Ovary (tissue), 9 donors: Measurements from ENCODE around the gene DOCK4. TPM values are rescaled to one million over a fixed set of nuclear protein-coding genes. Genes with fewer than 3 reads are reported as not detected.

Experiments
- DNase-seq, 5 donors: peaks; one replicate each; pipeline ENCODE4 v3.0.0-alpha.2; 2019 to 2020
- H3K27ac ChIP-seq, 2 donors: fragments of 200-600 bp; one replicate each; pipeline versions ENCODE4 v1.5.1 to v1.8.0; 2019 to 2022
- H3K27me3 ChIP-seq: fragments of 200-600 bp; one replicate; pipeline ENCODE4 v1.8.0; 2022
- H3K36me3 ChIP-seq: fragments of 200-600 bp; sonication (generic); one replicate; pipeline ENCODE4 v1.5.1; 2019
- H3K4me1 ChIP-seq: one replicate; pipeline ENCODE4 v1.8.1; 2013; ENCODE audit warnings: mild to moderate bottlenecking, moderate library complexity; ENCODE audit not compliant: insufficient read depth
- H3K4me3 ChIP-seq: fragments of 200-600 bp; sonication (generic); one replicate; pipeline ENCODE4 v1.5.1; 2017
- H3K9me3 ChIP-seq, 2 donors: fragments of 200-600 bp in 1 of 2; sonication (generic) in 1 of 2; one replicate each; pipeline versions ENCODE4 v1.5.1 to v1.8.1; 2013 to 2019; ENCODE audit warnings: mild to moderate bottlenecking in 1 of 2, moderate library complexity in 1 of 2
- CTCF ChIP-seq, 3 donors: fragments of 450-650 bp in 2 of 3; fragments of 200-600 bp in 1 of 3; IDR thresholded peaks; one replicate each; pipeline versions ENCODE4 v1.5.1 to v1.8.0; 2016 to 2022; ENCODE audit warnings: antibody characterized with exemption in 3 of 3, mild to moderate bottlenecking in 1 of 3
- EP300 ChIP-seq: sonication (generic); formaldehyde crosslinking; IDR thresholded peaks from one replicate; pipeline ENCODE4 v1.6.1; 2017; ENCODE audit warnings: antibody characterized with exemption
- POLR2A ChIP-seq: fragments of 450-650 bp; IDR thresholded peaks from one replicate; pipeline ENCODE4 v1.6.1; 2017; ENCODE audit warnings: antibody characterized with exemption, mild to moderate bottlenecking, moderate library complexity
- WGBS, 3 donors: extraction: QIAGEN DNeasy Blood & Tissue Kit in 1 of 3; methylation state at CpG; one replicate each; pipeline versions ENCODE4 v1.1.5 to v1.1.7; 2013 to 2017; 5-methylcytosine and 5-hydroxymethylcytosine counted together
- intact Hi-C, 4 donors: fragments of 100-400 bp; cut with DNase I; formaldehyde crosslinking; loops; one replicate each; pipeline versions ENCODE4 v1.11.0 to v1.15.1; 2022 to 2023
- polyA plus RNA-seq, 2 donors: library from polyadenylated mRNA; stranded (reverse); fragments of 200-250 nt in 1 of 2; fragments of 350-450 nt in 1 of 2; fragmentation: Illumina TruSeq in 1 of 2; extraction: RNeasy Lipid Tissue Mini Kit (QIAGEN cat#74804) in 1 of 2; gene quantifications; one replicate each; pipeline ENCODE4 v1.2.3, GENCODE V29; 2013 to 2014
- total RNA-seq, 7 donors: library from RNA; depleted of rRNA in 2 of 7; stranded (reverse); fragments of >200 nt in 2 of 7; fragmentation: NEBNext Ultra II Directional in 3 of 7; extraction: Animal tissue kit (Norgen Biotek cat#: 25700) in 3 of 7; gene quantifications; one replicate each; pipeline versions ENCODE4 v1.1.0 to v1.2.4, GENCODE V29; 2016 to 2023
- donor health status: DM: no; HTN: no; CAD: no; lungs with moderate emphysema.
- donor health status: DM: no; HTN: no; CAD: no.
- donor health status: Bipolar disorder and iron deficiency.
- donor health status: DM: yes; HTN: yes; CAD: no.
- donor health status: DM: no; HTN: no; CAD: no.
- donor health status: DM: yes; HTN: yes; CAD: no.

DOCK4 gene
- total and polyA plus RNA-seq, 9 donors, result 9.5 to 39.7 (median 27.3) TPM

GRCh38 chr7:112188257-112188656 lies 17.9 kb downstream of the DOCK4 start:
- TF ChIP-seq POLR2A (no peak), EP300 (no peak), CTCF (IDR thresholded peaks at IDR 0.05) (no peak)
- DNase-seq, result no peak
- H3K27me3 ChIP-seq, result no peaks in the 10 kb centered on the region
- no peaks in the 10 kb centered on the region for H3K36me3 ChIP-seq
- intact Hi-C loops, result no loop called here
- peaks cover 12% of the 10 kb centered on the region for H3K4me1 ChIP-seq
- 97 to 98% (median 97%) methylated on average over 3 of the region's 3 CpGs for WGBS, 3 donors
- no peak overlapping the region for H3K27ac ChIP-seq
- H3K9me3 ChIP-seq, result no peaks in the 10 kb centered on the region
- no peak overlapping the region for H3K4me3 ChIP-seq

GRCh38 chr7:112186300-112186699 lies 19.9 kb downstream of the DOCK4 start:
- 76 to 89% (median 87%) methylated on average over 1 of the region's 1 CpG for WGBS, 3 donors
- H3K4me3 ChIP-seq, result no peak overlapping the region
- H3K4me1 ChIP-seq, result peaks cover 14% of the 10 kb centered on the region
- no peak for DNase-seq
- H3K9me3 ChIP-seq, result no peaks in the 10 kb centered on the region
- no peak for TF ChIP-seq CTCF (IDR thresholded peaks at IDR 0.05)
- TF ChIP-seq EP300, result no peak
- no peak for TF ChIP-seq POLR2A
- no peak overlapping the region for H3K27ac ChIP-seq
- no peaks in the 10 kb centered on the region for H3K36me3 ChIP-seq
- no peaks in the 10 kb centered on the region for H3K27me3 ChIP-seq
- intact Hi-C loops, result no loop called here

- Histone ChIP-seq H3K4me1 (peaks cover 15% of the 10 kb centered on the region), H3K27me3 (no peaks in the 10 kb centered on the region), H3K4me3 (no peak overlapping the region), H3K27ac (no peak overlapping the region), H3K36me3 (no peaks in the 10 kb centered on the region), H3K9me3 (no peaks in the 10 kb centered on the region)
- TF ChIP-seq POLR2A, result no peak
- TF ChIP-seq EP300, result no peak
- no peak for TF ChIP-seq CTCF (IDR thresholded peaks at IDR 0.05)
- intact Hi-C loops, result no loop called here
- no peak for DNase-seq
- WGBS, 3 donors, result 72 to 77% (median 72%) methylated on average over 4 of the region's 4 CpGs
Measured at GRCh38 chr7:112185005-112185834, 21.0 kb downstream of the DOCK4 start.

- Histone ChIP-seq H3K27ac (no peak overlapping the region), H3K4me1 (peaks cover 15% of the 10 kb centered on the region), H3K9me3 (no peaks in the 10 kb centered on the region), H3K27me3 (no peaks in the 10 kb centered on the region), H3K36me3 (no peaks in the 10 kb centered on the region), H3K4me3 (no peak overlapping the region)
- WGBS, 3 donors, result 93 to 98% (median 98%) methylated on average over 2 of the region's 2 CpGs
- intact Hi-C loops, result no loop called here
- DNase-seq, result no peak
- no peak for TF ChIP-seq CTCF (IDR thresholded peaks at IDR 0.05)
- no peak for TF ChIP-seq POLR2A
- no peak for TF ChIP-seq EP300
Measured at GRCh38 chr7:112184455-112184854, 21.7 kb downstream of the DOCK4 start.
